K562 (cell line): ENCODE results near the gene VGLL4. TPM values are rescaled to one million over a fixed set of nuclear protein-coding genes. Genes with fewer than 3 reads are reported as not detected.
A peak's percentile ranks its signal among the peaks of the same experiment; 100 is the strongest.

Experiments used
- ATAC-seq: fragments of 200-7000 bp; cut with Tn5 transposase; 3 replicates; pipeline ENCODE4 v1.9.1; 2020; ENCODE audit warnings: moderate library complexity
- BruUV-seq: library from RNA; stranded (reverse); fragments of 400-500 nt; replicated peaks from 2 replicates; lab custom pipeline; 2021; lab: Mats Ljungman, UMichigan
- CTCF ChIA-PET: fragments of 300-600 bp; formaldehyde crosslinking; extraction: SDS; loops from one replicate; lab custom pipeline; 2021; ENCODE audit warnings: low intra/inter-chr PET ratio; lab: Yijun Ruan, JAX
- POLR2A ChIA-PET: fragments of 300-600, 350-650 bp; sonication (Branson Sonifier 250); formaldehyde crosslinking; extraction: SDS; loops from one replicate; lab custom pipeline; 2021; ENCODE audit warnings: antibody characterized with exemption, inconsistent platforms; lab: Yijun Ruan, JAX
- DNase-seq, 4 experiments: peaks; one replicate each; pipeline versions ENCODE4 v3.0.0 to v3.0.0-alpha.2; 2011 to 2018; ENCODE audit warnings: low spot score in 3 of 4, mixed read lengths in 3 of 4; ENCODE audit errors: extremely low read depth in 1 of 4
- FAIRE-seq: peaks from 2 replicates; lab custom pipeline; 2011; peaks lifted over from hg19 to GRCh38; lab: Jason Lieb, UNC
- H2AFZ ChIP-seq: 2 replicates; pipeline ENCODE4 v1.6.0; 2011; ENCODE audit warnings: low read depth, low read length, control low read depth, inconsistent platforms
- H3K27ac ChIP-seq: fragments of 200-600 bp; 3 replicates; pipeline ENCODE4 v1.8.0; 2011; ENCODE audit warnings: low read depth, mild to moderate bottlenecking, control low read depth, inconsistent platforms, low read length, moderate library complexity, mixed read lengths; ENCODE audit errors: extremely low read depth
- H3K27me3 ChIP-seq, 2 experiments: fragments of 300-600 bp in 1 of 2; 2 replicates in 1 of 2; 3 replicates in 1 of 2; pipeline versions ENCODE4 v1.6.0 to v1.8.0; 2011; ENCODE audit warnings: inconsistent platforms in 2 of 2, low read length in 2 of 2, mild to moderate bottlenecking in 1 of 2, mixed read lengths in 1 of 2, moderate library complexity in 1 of 2; ENCODE audit not compliant: control insufficient read depth in 2 of 2, insufficient read depth in 2 of 2
- H3K36me3 ChIP-seq: fragments of 300-600 bp; 3 replicates; pipeline ENCODE4 v1.8.0; 2011; ENCODE audit warnings: mild to moderate bottlenecking, low read length, inconsistent platforms; ENCODE audit not compliant: control insufficient read depth, insufficient read depth
- H3K4me1 ChIP-seq, 2 experiments: fragments of 200-600 bp in 1 of 2; replicated peaks in 1 of 2; 2 replicates in 1 of 2; 3 replicates in 1 of 2; pipeline versions ENCODE4 v1.5.1 to v1.8.0; 2011; ENCODE audit warnings: inconsistent platforms in 2 of 2, low read length in 2 of 2, mild to moderate bottlenecking in 1 of 2, mixed read lengths in 1 of 2, moderate library complexity in 1 of 2; ENCODE audit not compliant: control insufficient read depth in 2 of 2, insufficient read depth in 2 of 2
- H3K4me2 ChIP-seq: 2 replicates; pipeline ENCODE4 v1.6.1; 2011; ENCODE audit warnings: low read length, control low read depth, inconsistent platforms, mixed read lengths; ENCODE audit not compliant: insufficient read depth
- H3K4me3 ChIP-seq: fragments of 200-600 bp; sonication (generic), shearing (Covaris generic); 2 replicates; pipeline ENCODE4 v1.5.1; 2016; ENCODE audit warnings: control low read depth, inconsistent platforms
- H3K79me2 ChIP-seq: fragments of 200-600 bp; 3 replicates; pipeline ENCODE4 v1.8.0; 2011; ENCODE audit warnings: low read length, inconsistent platforms; ENCODE audit not compliant: control insufficient read depth, insufficient read depth
- H3K9ac ChIP-seq, 2 experiments: 2 replicates each; pipeline versions ENCODE4 v1.6.0 to v1.6.1; 2011; ENCODE audit warnings: low read depth in 2 of 2, low read length in 2 of 2, control low read depth in 1 of 2, inconsistent platforms in 1 of 2, mild to moderate bottlenecking in 1 of 2, mixed read lengths in 1 of 2; ENCODE audit not compliant: insufficient read depth in 1 of 2
- H3K9me1 ChIP-seq: one replicate; pipeline ENCODE4 v1.6.0; 2011; ENCODE audit warnings: inconsistent platforms, mild to moderate bottlenecking, low read length, moderate library complexity; ENCODE audit not compliant: control insufficient read depth, insufficient read depth
- H3K9me3 ChIP-seq: replicated peaks from 2 replicates; pipeline ENCODE4 v1.5.1; 2011; ENCODE audit warnings: low read depth, low read length, inconsistent platforms; ENCODE audit not compliant: control insufficient read depth, insufficient read depth
- H4K20me1 ChIP-seq: replicated peaks from 2 replicates; pipeline ENCODE4 v1.6.1; 2011; ENCODE audit warnings: low read length, inconsistent platforms, mixed read lengths; ENCODE audit not compliant: control insufficient read depth, insufficient read depth
- WGBS: fragments of 100-300 bp; shearing (Covaris generic); methylation state at CpG from one replicate; pipeline ENCODE4 v1.1.6; 2016; ENCODE audit warnings: low coverage, mixed read lengths; ENCODE audit not compliant: insufficient coverage; ENCODE audit errors: missing lambda C conversion rate; 5-methylcytosine and 5-hydroxymethylcytosine counted together
- in situ Hi-C: fragments of 300-500 bp; cut with MboI; formaldehyde crosslinking; loops from 4 replicates; pipeline ENCODE4 v1.15.0; 2018; ENCODE audit warnings: inconsistent platforms, mixed read lengths
- intact Hi-C: fragments of 100-400 bp; cut with micrococcal nuclease; formaldehyde crosslinking; loops from 2 replicates; pipeline ENCODE4 v1.14.2; 2022
- polyA plus RNA-seq, 8 experiments: library from polyadenylated mRNA; depleted of rRNA in 4 of 8; stranded (reverse) in 5 of 8; unstranded in 3 of 8; fragments of >200 nt; fragmentation: Nextera tagmentation in 2 of 8; fragmentation: Illumina TruSeq in 1 of 8; extraction: Ambion mirVana in 2 of 8; extraction: Trizol in 1 of 8; gene quantifications; 2 replicates each; pipeline versions ENCODE4 v1.2.1 to v1.2.3, GENCODE V29; 2011 to 2014; ENCODE audit warnings: inconsistent platforms in 1 of 8, missing spikeins in 1 of 8
- total RNA-seq, 7 experiments: library from RNA; depleted of rRNA in 6 of 7; stranded (reverse); fragments of >200 nt in 6 of 7; fragmentation: Illumina TruSeq in 2 of 7; extraction: Trizol in 2 of 7; gene quantifications; 2 replicates each; pipeline versions ENCODE4 v1.2.1 to v1.2.3, GENCODE V29; 2011 to 2021; ENCODE audit warnings: low replicate concordance in 1 of 7
- TF ChIP-seq, protein P1 (sequence below): fragments of 450-650 bp; IDR thresholded peaks from 2 replicates; pipeline ENCODE4 v1.6.1; 2016; ENCODE audit warnings: mild to moderate bottlenecking
- TF ChIP-seq, protein P2 (sequence below): fragments of 200-600 bp; sonication (generic); IDR thresholded peaks from one replicate; pipeline ENCODE4 v1.6.1; 2012; ENCODE audit warnings: mild to moderate bottlenecking, low read depth, low read length, inconsistent platforms

Gene VGLL4
- total and polyA plus RNA-seq, 9 of the 15 experiments (the other 6 are each of a cell fraction or from before 2014, with no cell fraction given): 0.27 to 10.9 (median 8.6) TPM

DNA sequence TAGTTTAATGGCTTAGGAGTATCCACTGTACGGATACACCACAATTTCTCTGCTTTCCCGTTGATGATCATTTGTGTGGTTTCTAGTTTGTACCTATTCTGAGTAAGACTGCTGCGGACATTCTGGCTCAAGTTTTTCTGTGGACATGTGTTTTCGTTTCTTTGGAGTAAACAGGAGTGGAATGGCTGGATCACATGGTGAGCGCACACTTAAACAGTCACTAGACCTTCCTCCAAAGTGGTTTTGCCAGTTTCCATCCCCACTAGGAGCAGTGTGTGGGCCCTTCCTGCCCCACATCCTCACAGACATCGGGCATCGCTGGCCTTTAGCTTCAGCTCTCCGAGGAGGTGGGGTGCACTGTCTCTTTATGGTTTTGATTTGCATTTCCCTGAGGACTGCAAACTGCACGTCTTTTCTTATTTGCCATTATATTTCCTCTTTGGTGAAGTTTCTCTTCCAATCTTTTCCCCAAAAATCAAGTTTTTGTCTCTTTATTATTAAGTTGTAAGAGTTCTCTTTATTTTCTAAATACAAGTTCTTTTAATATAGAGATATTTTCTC lies 94.1 kb downstream of the VGLL4 start (continued):
- TF ChIP-seq, protein P1, sequence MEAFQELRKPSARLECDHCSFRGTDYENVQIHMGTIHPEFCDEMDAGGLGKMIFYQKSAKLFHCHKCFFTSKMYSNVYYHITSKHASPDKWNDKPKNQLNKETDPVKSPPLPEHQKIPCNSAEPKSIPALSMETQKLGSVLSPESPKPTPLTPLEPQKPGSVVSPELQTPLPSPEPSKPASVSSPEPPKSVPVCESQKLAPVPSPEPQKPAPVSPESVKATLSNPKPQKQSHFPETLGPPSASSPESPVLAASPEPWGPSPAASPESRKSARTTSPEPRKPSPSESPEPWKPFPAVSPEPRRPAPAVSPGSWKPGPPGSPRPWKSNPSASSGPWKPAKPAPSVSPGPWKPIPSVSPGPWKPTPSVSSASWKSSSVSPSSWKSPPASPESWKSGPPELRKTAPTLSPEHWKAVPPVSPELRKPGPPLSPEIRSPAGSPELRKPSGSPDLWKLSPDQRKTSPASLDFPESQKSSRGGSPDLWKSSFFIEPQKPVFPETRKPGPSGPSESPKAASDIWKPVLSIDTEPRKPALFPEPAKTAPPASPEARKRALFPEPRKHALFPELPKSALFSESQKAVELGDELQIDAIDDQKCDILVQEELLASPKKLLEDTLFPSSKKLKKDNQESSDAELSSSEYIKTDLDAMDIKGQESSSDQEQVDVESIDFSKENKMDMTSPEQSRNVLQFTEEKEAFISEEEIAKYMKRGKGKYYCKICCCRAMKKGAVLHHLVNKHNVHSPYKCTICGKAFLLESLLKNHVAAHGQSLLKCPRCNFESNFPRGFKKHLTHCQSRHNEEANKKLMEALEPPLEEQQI: no peak

DNA sequence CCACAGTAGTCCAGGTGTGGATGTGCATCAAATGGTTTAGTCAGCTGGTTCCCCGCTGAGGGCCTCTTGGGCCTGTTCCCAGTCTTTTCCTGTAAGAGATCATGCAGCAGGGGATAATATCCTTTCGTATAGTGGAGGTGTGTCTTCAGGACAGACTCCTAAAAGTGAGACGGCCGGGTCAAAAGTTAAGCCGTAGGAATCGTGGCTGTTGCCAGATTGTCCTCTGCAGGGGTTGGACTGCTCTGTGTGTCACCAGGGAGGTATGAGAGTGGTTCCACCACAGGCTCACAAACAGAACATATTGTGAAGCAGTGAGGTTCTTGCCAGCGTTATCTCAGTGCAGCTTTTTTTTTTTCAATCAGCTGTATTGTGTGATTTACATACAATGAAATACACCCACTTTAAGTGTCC lies 95.0 kb downstream of the VGLL4 start:
- peak in 1 of 4 experiments; percentile 12 for DNase-seq
- H2AFZ ChIP-seq: no peak overlapping the region
- peaks cover 0 to 14% of the 10 kb centered on the region in 2 experiments; a peak in 3 of 5 replicates for H3K4me1 ChIP-seq
- POLR2A ChIA-PET: no interaction called here
- no peaks in the 10 kb centered on the region for H4K20me1 ChIP-seq
- no TSS peak for BruUV-seq
- no peaks in the 10 kb centered on the region for H3K36me3 ChIP-seq
- no peaks in the 10 kb centered on the region for H3K9me1 ChIP-seq
- intact Hi-C loops: loop anchor here (10.0 kb wide), 1 partner anchor 164 kb away; no protein-coding TSS in a partner anchor
- WGBS: 14% methylated on average over 7 of the region's 7 CpGs
- CTCF ChIA-PET: no interaction called here
- ATAC-seq: peak; percentile 25; the same call in 1 of the 3 replicates
- peak; percentile 23 for FAIRE-seq
- no peak overlapping the region for H3K4me2 ChIP-seq
- in situ Hi-C loops: no loop called here
- H3K27ac ChIP-seq: no peak overlapping the region
- H3K4me3 ChIP-seq: no peak overlapping the region
- no peaks in the 10 kb centered on the region for H3K9me3 ChIP-seq
- H3K79me2 ChIP-seq: no peaks in the 10 kb centered on the region
- no peaks in the 10 kb centered on the region for H3K27me3 ChIP-seq
- H3K9ac ChIP-seq: no peak overlapping the region
- TF ChIP-seq, protein P2, sequence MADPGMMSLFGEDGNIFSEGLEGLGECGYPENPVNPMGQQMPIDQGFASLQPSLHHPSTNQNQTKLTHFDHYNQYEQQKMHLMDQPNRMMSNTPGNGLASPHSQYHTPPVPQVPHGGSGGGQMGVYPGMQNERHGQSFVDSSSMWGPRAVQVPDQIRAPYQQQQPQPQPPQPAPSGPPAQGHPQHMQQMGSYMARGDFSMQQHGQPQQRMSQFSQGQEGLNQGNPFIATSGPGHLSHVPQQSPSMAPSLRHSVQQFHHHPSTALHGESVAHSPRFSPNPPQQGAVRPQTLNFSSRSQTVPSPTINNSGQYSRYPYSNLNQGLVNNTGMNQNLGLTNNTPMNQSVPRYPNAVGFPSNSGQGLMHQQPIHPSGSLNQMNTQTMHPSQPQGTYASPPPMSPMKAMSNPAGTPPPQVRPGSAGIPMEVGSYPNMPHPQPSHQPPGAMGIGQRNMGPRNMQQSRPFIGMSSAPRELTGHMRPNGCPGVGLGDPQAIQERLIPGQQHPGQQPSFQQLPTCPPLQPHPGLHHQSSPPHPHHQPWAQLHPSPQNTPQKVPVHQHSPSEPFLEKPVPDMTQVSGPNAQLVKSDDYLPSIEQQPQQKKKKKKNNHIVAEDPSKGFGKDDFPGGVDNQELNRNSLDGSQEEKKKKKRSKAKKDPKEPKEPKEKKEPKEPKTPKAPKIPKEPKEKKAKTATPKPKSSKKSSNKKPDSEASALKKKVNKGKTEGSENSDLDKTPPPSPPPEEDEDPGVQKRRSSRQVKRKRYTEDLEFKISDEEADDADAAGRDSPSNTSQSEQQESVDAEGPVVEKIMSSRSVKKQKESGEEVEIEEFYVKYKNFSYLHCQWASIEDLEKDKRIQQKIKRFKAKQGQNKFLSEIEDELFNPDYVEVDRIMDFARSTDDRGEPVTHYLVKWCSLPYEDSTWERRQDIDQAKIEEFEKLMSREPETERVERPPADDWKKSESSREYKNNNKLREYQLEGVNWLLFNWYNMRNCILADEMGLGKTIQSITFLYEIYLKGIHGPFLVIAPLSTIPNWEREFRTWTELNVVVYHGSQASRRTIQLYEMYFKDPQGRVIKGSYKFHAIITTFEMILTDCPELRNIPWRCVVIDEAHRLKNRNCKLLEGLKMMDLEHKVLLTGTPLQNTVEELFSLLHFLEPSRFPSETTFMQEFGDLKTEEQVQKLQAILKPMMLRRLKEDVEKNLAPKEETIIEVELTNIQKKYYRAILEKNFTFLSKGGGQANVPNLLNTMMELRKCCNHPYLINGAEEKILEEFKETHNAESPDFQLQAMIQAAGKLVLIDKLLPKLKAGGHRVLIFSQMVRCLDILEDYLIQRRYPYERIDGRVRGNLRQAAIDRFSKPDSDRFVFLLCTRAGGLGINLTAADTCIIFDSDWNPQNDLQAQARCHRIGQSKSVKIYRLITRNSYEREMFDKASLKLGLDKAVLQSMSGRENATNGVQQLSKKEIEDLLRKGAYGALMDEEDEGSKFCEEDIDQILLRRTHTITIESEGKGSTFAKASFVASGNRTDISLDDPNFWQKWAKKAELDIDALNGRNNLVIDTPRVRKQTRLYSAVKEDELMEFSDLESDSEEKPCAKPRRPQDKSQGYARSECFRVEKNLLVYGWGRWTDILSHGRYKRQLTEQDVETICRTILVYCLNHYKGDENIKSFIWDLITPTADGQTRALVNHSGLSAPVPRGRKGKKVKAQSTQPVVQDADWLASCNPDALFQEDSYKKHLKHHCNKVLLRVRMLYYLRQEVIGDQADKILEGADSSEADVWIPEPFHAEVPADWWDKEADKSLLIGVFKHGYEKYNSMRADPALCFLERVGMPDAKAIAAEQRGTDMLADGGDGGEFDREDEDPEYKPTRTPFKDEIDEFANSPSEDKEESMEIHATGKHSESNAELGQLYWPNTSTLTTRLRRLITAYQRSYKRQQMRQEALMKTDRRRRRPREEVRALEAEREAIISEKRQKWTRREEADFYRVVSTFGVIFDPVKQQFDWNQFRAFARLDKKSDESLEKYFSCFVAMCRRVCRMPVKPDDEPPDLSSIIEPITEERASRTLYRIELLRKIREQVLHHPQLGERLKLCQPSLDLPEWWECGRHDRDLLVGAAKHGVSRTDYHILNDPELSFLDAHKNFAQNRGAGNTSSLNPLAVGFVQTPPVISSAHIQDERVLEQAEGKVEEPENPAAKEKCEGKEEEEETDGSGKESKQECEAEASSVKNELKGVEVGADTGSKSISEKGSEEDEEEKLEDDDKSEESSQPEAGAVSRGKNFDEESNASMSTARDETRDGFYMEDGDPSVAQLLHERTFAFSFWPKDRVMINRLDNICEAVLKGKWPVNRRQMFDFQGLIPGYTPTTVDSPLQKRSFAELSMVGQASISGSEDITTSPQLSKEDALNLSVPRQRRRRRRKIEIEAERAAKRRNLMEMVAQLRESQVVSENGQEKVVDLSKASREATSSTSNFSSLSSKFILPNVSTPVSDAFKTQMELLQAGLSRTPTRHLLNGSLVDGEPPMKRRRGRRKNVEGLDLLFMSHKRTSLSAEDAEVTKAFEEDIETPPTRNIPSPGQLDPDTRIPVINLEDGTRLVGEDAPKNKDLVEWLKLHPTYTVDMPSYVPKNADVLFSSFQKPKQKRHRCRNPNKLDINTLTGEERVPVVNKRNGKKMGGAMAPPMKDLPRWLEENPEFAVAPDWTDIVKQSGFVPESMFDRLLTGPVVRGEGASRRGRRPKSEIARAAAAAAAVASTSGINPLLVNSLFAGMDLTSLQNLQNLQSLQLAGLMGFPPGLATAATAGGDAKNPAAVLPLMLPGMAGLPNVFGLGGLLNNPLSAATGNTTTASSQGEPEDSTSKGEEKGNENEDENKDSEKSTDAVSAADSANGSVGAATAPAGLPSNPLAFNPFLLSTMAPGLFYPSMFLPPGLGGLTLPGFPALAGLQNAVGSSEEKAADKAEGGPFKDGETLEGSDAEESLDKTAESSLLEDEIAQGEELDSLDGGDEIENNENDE: no peak
